Stimulated activated naive CD8-positive, alpha-beta T cell treated with anti-CD3 and anti-CD28 coated beads, Interleukin-15, amount 100 ng/mL, for 72 hours (primary cell): ENCODE results near the gene PANK4.
"Not testable (repeated sequence)": the region's sequence is repeated elsewhere in the genome, so short reads cannot be mapped to it uniquely, and the experiment has no call there.

Source experiments
- ATAC-seq: fragments of 150-1000 bp; cut with Tn5 transposase; 2 replicates; pipeline ENCODE4 v1.10.0; 2021; ENCODE audit warnings: mild to moderate bottlenecking, moderate library complexity
- DNase-seq, 2 donors: peaks; one replicate each; pipeline ENCODE4 v3.0.0; 2021 to 2022
- H3K27ac Mint-ChIP-seq, 2 donors: one replicate each; pipeline ENCODE4 v1.8.0; 2022; ENCODE audit warnings: mild to moderate bottlenecking in 2 of 2, mixed read lengths in 2 of 2, moderate library complexity in 2 of 2
- H3K27me3 Mint-ChIP-seq: one replicate; pipeline ENCODE4 v1.8.0; 2022; ENCODE audit warnings: mixed read lengths
- H3K4me1 Mint-ChIP-seq: one replicate; pipeline ENCODE4 v1.8.0; 2022; ENCODE audit warnings: mild to moderate bottlenecking, mixed read lengths
- H3K4me3 Mint-ChIP-seq, 2 donors: one replicate each; pipeline ENCODE4 v1.8.0; 2022; ENCODE audit warnings: mild to moderate bottlenecking in 2 of 2, mixed read lengths in 2 of 2, moderate library complexity in 1 of 2
- H3K9me3 Mint-ChIP-seq, 2 donors: one replicate each; pipeline ENCODE4 v1.8.0; 2022; ENCODE audit warnings: mixed read lengths in 2 of 2

The PANK4 gene

DNA sequence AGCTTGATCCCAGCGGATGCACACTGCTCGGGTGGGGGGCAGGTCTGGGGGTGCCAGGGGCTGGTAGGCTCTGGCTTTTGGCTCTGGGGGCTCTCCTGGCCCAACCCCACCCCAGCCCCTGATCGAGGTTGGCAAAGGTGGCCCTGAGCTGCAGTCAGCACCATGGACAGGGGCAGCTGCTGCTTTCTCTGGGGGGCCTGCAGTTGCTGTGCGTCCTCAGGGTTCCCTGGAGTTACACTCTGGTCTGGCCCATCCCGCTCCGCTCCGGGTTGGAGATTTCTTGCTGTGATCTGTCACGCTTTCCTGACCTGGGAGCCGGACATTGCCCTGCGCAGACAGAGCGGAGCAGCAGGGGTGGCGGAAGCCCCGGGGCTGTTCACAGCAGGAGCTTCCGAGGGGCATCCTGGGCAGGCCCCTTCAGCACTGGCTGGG, 58.3 kb downstream of the PANK4 start:
- peaks cover 42% of the 10 kb centered on the region for H3K27me3 Mint-ChIP-seq
- DNase-seq (peak in 1 of 2 donors; percentile 24), ATAC-seq (no peak)
- H3K4me3 Mint-ChIP-seq, result no peak overlapping the region
- peaks cover 5% of the 10 kb centered on the region for H3K4me1 Mint-ChIP-seq
- H3K9me3 Mint-ChIP-seq, result no peaks in the 10 kb centered on the region
- no peak overlapping the region for H3K27ac Mint-ChIP-seq

DNA sequence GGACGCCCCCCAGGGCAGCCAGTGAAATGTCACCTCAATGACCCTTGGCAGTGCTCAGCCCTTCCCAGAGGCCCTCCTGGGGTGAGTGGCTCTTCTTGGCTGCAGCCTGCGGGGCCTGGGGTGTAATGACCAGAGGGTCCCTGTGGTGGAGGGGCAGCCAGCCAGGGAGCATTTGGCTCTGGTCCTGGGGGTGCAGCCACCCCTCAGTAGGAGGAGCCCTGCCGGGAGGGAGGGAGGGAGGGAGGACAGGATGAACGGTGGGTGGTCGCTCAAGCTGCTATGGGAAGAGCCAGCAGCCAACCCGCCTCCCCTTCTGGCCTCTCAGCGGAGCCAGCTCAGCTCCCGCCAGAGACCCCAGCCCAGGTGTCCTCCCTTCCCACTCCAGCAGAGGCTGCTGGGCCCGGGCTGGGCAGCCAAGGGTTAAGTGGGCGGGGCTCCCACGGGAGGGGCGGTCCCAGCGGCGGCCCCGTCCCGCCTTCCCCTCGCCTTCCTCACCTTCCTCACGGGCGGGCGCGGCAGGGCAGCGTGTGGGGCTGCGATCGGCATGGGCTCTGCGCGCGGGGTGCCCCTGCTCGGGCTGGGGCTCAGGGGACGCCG, 59.3 kb downstream of the PANK4 start:
- DNase-seq, result peak in 1 of 2 donors; percentile 19
- peaks cover 5% of the 10 kb centered on the region for H3K4me1 Mint-ChIP-seq
- no peak overlapping the region for H3K27ac Mint-ChIP-seq
- H3K9me3 Mint-ChIP-seq, result no peaks in the 10 kb centered on the region
- H3K27me3 Mint-ChIP-seq, result peaks cover 46% of the 10 kb centered on the region
- ATAC-seq, result peak; percentile 27
- no peak overlapping the region for H3K4me3 Mint-ChIP-seq

DNA sequence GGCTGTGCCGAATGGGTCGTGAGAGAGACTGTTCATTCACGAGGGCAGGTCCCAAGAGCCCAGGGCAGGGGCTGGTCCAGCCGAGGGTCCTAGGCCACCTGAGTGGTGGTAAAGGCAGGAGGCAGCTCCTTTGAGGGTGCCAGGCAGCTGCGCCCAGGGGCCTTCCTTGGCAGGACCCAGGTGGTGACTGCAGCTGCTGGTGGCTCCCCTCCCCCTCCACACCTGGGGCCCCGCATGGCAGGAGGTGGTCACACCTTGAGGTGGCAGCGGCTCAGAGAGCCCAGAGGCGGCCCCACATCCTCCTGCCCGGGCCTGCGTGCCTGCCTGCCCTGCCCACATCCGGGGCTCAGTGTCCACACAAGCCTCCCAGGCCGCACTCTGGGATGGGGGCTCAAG, 60.1 kb downstream of the PANK4 start:
- Mint-ChIP-seq H3K27ac (no peak overlapping the region), H3K4me3 (no peak overlapping the region), H3K27me3 (peaks cover 46% of the 10 kb centered on the region), H3K9me3 (no peaks in the 10 kb centered on the region), H3K4me1 (peaks cover 5% of the 10 kb centered on the region)
- no peak for ATAC-seq
- DNase-seq, result no peak

- Mint-ChIP-seq H3K27me3 (peaks cover 44% of the 10 kb centered on the region), H3K4me1 (peaks cover 5% of the 10 kb centered on the region), H3K27ac (no peak overlapping the region), H3K4me3 (no peak overlapping the region), H3K9me3 (no peaks in the 10 kb centered on the region)
- ATAC-seq, result no peak
- DNase-seq, result no peak
These were observed 60.8 kb downstream of the PANK4 start for GRCh38 chr1:2465371-2466269.

- no peak overlapping the region for H3K27ac Mint-ChIP-seq
- ATAC-seq (no peak), DNase-seq (no peak)
- H3K27me3 Mint-ChIP-seq, result peaks cover 29% of the 10 kb centered on the region
- H3K4me3 Mint-ChIP-seq, result no peak overlapping the region
- peaks cover 5% of the 10 kb centered on the region for H3K4me1 Mint-ChIP-seq
- H3K9me3 Mint-ChIP-seq, result no peaks in the 10 kb centered on the region
These were observed 63.0 kb downstream of the PANK4 start for GRCh38 chr1:2463396-2463795.

- Mint-ChIP-seq H3K9me3 (no peaks in the 10 kb centered on the region), H3K4me3 (no peak overlapping the region), H3K4me1 (peaks cover 5% of the 10 kb centered on the region), H3K27ac (no peak overlapping the region), H3K27me3 (peaks cover 26% of the 10 kb centered on the region)
- ATAC-seq, result no peak
- no peak for DNase-seq
These were observed 63.6 kb downstream of the PANK4 start for GRCh38 chr1:2462819-2463218.

GRCh38 chr1:2460996-2461751, 65.2 kb downstream of the PANK4 start:
- H3K27ac Mint-ChIP-seq, result peak overlapping the region in 1 of 2 donors; percentile 74
- peaks cover 18% of the 10 kb centered on the region for H3K27me3 Mint-ChIP-seq
- no peaks in the 10 kb centered on the region for H3K4me1 Mint-ChIP-seq
- ATAC-seq, result no peak
- H3K4me3 Mint-ChIP-seq, result no peak overlapping the region
- no peak for DNase-seq
- H3K9me3 Mint-ChIP-seq, result no peaks in the 10 kb centered on the region

- no peak for ATAC-seq
- Mint-ChIP-seq H3K9me3 (no peaks in the 10 kb centered on the region), H3K4me1 (no peaks in the 10 kb centered on the region), H3K27me3 (peaks cover 18% of the 10 kb centered on the region), H3K4me3 (no peak overlapping the region), H3K27ac (no peak overlapping the region)
- DNase-seq, result no peak
These were observed 66.2 kb downstream of the PANK4 start for GRCh38 chr1:2460203-2460602.

DNA sequence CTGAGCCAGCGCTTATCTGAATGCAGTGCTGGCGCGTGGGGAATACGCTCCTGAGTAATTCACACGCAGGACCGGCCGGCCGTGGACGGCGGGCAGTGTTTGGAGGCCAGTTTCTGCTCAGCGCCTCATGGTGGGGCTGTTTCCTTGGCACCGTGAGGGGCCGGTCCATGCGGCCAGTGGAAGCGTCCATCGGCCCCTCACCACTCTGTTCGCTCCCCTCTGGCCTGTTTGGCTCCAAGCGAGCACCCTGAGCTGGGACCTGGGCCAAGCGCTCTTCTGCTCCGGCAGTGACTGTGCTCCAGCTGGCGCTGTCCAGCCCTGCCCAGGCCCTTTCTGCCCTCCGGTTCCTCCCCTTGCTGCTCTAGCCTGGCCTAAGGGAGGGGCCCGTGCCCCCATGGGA, 66.6 kb downstream of the PANK4 start:
- Mint-ChIP-seq H3K27ac (peak overlapping the region in 1 of 2 donors; percentile 43), H3K9me3 (no peaks in the 10 kb centered on the region), H3K27me3 (peaks cover 17% of the 10 kb centered on the region), H3K4me3 (no peak overlapping the region), H3K4me1 (no peaks in the 10 kb centered on the region)
- DNase-seq (no peak), ATAC-seq (no peak)

GRCh38 chr1:2459102-2459753, 67.2 kb downstream of the PANK4 start:
- H3K9me3 Mint-ChIP-seq, ATAC-seq, H3K4me3 Mint-ChIP-seq, DNase-seq, H3K4me1 Mint-ChIP-seq: not testable (repeated sequence)
- Mint-ChIP-seq H3K27ac (peak overlapping the region in 1 of 2 donors; percentile 43), H3K27me3 (peaks cover 11% of the 10 kb centered on the region)

- Mint-ChIP-seq H3K9me3 (no peaks in the 10 kb centered on the region), H3K27me3 (peaks cover 8% of the 10 kb centered on the region), H3K4me3 (no peak overlapping the region), H3K4me1 (no peaks in the 10 kb centered on the region), H3K27ac (no peak overlapping the region)
- ATAC-seq, result no peak
- DNase-seq, result no peak
These were observed 67.7 kb downstream of the PANK4 start for GRCh38 chr1:2458687-2459086.
